ENCODE measurements around the gene GFRA4. TPM values are rescaled to one million over a fixed set of nuclear protein-coding genes. Genes with fewer than 3 reads are reported as not detected.

The GFRA4 gene
- total and polyA plus RNA-seq, 10 donors: not detected

GRCh38 chr20:3645309-3646066, 17.7 kb downstream of the GFRA4 start:
- H3K4me3 ChIP-seq: no peak overlapping the region
- TF ChIP-seq POLR2A (IDR thresholded peaks at IDR 0.05): no peak
- TF ChIP-seq POLR2AphosphoS5 (IDR thresholded peaks at IDR 0.05): no peak
- TF ChIP-seq, protein P1, sequence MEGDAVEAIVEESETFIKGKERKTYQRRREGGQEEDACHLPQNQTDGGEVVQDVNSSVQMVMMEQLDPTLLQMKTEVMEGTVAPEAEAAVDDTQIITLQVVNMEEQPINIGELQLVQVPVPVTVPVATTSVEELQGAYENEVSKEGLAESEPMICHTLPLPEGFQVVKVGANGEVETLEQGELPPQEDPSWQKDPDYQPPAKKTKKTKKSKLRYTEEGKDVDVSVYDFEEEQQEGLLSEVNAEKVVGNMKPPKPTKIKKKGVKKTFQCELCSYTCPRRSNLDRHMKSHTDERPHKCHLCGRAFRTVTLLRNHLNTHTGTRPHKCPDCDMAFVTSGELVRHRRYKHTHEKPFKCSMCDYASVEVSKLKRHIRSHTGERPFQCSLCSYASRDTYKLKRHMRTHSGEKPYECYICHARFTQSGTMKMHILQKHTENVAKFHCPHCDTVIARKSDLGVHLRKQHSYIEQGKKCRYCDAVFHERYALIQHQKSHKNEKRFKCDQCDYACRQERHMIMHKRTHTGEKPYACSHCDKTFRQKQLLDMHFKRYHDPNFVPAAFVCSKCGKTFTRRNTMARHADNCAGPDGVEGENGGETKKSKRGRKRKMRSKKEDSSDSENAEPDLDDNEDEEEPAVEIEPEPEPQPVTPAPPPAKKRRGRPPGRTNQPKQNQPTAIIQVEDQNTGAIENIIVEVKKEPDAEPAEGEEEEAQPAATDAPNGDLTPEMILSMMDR (IDR thresholded peaks at IDR 0.05 in 8 of 11, conservative IDR thresholded peaks at IDR 0.05 in 3 of 11): no peak
- no peaks in the 10 kb centered on the region for H3K9me3 ChIP-seq
- intact Hi-C loops (cut with DNase I; ENCODE audit: low total_unique reads): no loop called here
- peaks cover 0 to 94% (median 53%) of the 10 kb centered on the region in 6 donors for H3K36me3 ChIP-seq
- WGBS, 5 donors: 88 to 96% (median 94%) methylated on average over 17 to 20 of the region's 20 CpGs
- no peak overlapping the region for H3K27ac ChIP-seq
- DNase-seq: no peak
- no peaks in the 10 kb centered on the region for H3K4me1 ChIP-seq
- H3K27me3 ChIP-seq (replicated peaks in 1 of 7): no peaks in the 10 kb centered on the region

DNA sequence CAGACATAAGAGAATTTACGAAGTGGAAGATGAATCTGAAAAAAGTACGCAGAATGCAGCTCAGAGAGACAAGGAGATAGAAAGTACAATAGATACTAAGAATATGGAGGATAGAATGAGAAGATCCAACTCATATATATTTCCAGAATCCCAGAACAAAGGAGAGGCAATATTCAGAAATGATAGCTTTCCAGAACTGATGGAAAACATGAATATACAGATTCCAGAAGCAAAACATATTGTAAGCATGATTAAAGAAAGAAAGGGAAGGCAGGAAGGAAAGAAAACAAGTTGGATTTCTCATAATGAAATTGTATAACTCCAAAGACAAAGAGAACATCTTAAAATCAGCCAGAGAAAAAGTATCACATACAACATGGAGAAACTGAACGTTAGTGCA, 22.9 kb downstream of the GFRA4 start:
- no peak overlapping the region for H3K4me3 ChIP-seq
- 80 to 98% (median 97%) methylated on average over 3 of the region's 3 CpGs for WGBS, 5 donors
- H3K4me1 ChIP-seq: no peaks in the 10 kb centered on the region
- no peaks in the 10 kb centered on the region for H3K27me3 ChIP-seq (replicated peaks in 1 of 7)
- intact Hi-C loops (cut with DNase I; ENCODE audit: low total_unique reads): no loop called here
- no peak for DNase-seq
- no peaks in the 10 kb centered on the region for H3K9me3 ChIP-seq
- TF ChIP-seq POLR2A (IDR thresholded peaks at IDR 0.05) (no peak), POLR2AphosphoS5 (IDR thresholded peaks at IDR 0.05) (no peak)
- TF ChIP-seq, protein P1 (IDR thresholded peaks at IDR 0.05 in 8 of 11, conservative IDR thresholded peaks at IDR 0.05 in 3 of 11): no peak
- no peak overlapping the region for H3K27ac ChIP-seq
- H3K36me3 ChIP-seq: peaks cover 0 to 73% (median 20%) of the 10 kb centered on the region in 6 donors

DNA sequence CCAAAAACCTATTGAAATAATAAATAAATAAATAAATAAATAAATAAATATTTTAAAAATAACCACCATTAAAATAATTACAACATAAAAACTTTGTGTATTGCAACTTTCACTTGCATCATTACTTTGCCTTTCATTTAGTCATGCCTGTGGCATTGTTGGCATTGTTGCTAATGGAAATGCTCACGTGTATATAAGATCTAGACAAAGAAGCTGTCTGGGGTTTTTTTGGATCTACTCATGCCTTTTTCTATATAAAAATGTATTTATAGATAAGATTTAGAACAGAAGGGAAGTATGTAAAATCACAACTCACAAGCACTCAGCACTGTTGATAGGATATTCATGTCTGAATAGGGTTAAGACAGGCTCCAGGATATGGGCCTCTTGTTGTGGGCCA, 27.9 kb downstream of the GFRA4 start:
- intact Hi-C loops (cut with DNase I; ENCODE audit: low total_unique reads): no loop called here
- H3K36me3 ChIP-seq: peaks cover 0 to 64% (median 12%) of the 10 kb centered on the region in 6 donors
- WGBS, 5 donors: 89 to 95% (median 89%) methylated on average over 1 of the region's 1 CpG
- H3K4me3 ChIP-seq: no peak overlapping the region
- no peaks in the 10 kb centered on the region for H3K9me3 ChIP-seq
- no peak for DNase-seq
- H3K27me3 ChIP-seq (replicated peaks in 1 of 7): no peaks in the 10 kb centered on the region
- H3K27ac ChIP-seq: no peak overlapping the region
- H3K4me1 ChIP-seq: no peaks in the 10 kb centered on the region
- TF ChIP-seq POLR2A (IDR thresholded peaks at IDR 0.05) (no peak), POLR2AphosphoS5 (IDR thresholded peaks at IDR 0.05) (no peak)
- TF ChIP-seq, protein P1 (IDR thresholded peaks at IDR 0.05 in 8 of 11, conservative IDR thresholded peaks at IDR 0.05 in 3 of 11): no peak

- H3K9me3 ChIP-seq: no peaks in the 10 kb centered on the region
- H3K4me3 ChIP-seq: no peak overlapping the region
- 62 to 71% (median 67%) methylated on average over 6 of the region's 6 CpGs for WGBS, 5 donors
- peaks cover 0 to 64% (median 8%) of the 10 kb centered on the region in 6 donors for H3K36me3 ChIP-seq
- DNase-seq: no peak
- intact Hi-C loops (cut with DNase I; ENCODE audit: low total_unique reads): no loop called here
- no peak overlapping the region for H3K27ac ChIP-seq
- H3K4me1 ChIP-seq: no peaks in the 10 kb centered on the region
- TF ChIP-seq POLR2A (IDR thresholded peaks at IDR 0.05) (no peak), POLR2AphosphoS5 (IDR thresholded peaks at IDR 0.05) (no peak)
- TF ChIP-seq, protein P1 (IDR thresholded peaks at IDR 0.05 in 8 of 11, conservative IDR thresholded peaks at IDR 0.05 in 3 of 11): no peak
- H3K27me3 ChIP-seq (replicated peaks in 1 of 7): no peaks in the 10 kb centered on the region
Observed at GRCh38 chr20:3633913-3634478, 29.2 kb downstream of the GFRA4 start.

Data from spleen (tissue), 11 donors.